ENCODE data around the gene CELF1. TPM values are rescaled to one million over a fixed set of nuclear protein-coding genes. Genes with fewer than 3 reads are reported as not detected.

The CELF1 gene
- total and polyA plus RNA-seq, 10 of the 15 experiments (the other 5 are each of a cell fraction or from before 2014, with no cell fraction given), result 35.3 to 128 (median 85.7) TPM

DNA sequence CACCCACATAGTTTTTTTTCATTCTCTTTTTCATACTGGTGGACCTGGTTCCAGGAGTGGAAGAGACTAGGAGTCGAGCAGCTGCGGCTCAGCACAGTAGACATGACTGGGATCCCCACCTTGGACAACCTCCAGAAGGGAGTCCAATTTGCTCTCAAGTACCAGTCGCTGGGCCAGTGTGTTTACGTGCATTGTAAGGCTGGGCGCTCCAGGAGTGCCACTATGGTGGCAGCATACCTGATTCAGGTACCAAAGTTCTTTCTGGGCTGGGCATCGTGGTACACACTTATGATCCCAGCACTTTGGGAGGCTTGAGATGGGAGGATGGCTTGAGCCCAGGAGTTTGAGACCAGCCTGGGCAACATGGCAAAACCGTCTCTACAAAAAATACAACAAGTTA is 16.7 kb upstream of the CELF1 start:
- no TSS peak for BruUV-seq (replicated peaks)
- 98% methylated on average over 7 of the region's 7 CpGs for WGBS (ENCODE audit: insufficient coverage, insufficient replicate concordance, low lambda C conversion rate, missing lambda C conversion rate)
- DNase-seq (ENCODE audit: low read depth, low spot score), result no peak
- Histone ChIP-seq H3K27ac (ENCODE audit: control insufficient read depth, insufficient read depth) (no peak overlapping the region), H2AFZ (ENCODE audit: control insufficient read depth, low read depth, low read length) (no peak overlapping the region), H3K9me3 (replicated peaks; ENCODE audit: control insufficient read depth, insufficient read depth, low read length) (no peaks in the 10 kb centered on the region), H4K20me1 (ENCODE audit: control insufficient read depth, insufficient read depth) (0 out of 2 replicates have a peak, but pooled peaks cover 3% of the 10 kb centered on the region), H3K4me1 (ENCODE audit: control insufficient read depth, insufficient read depth, low read length) (no peaks in the 10 kb centered on the region), H3K36me3 (ENCODE audit: control insufficient read depth in 2 of 2, insufficient read depth in 2 of 2, low read length in 1 of 2) (peaks cover 10 to 32% of the 10 kb centered on the region in 2 experiments), H3K27me3 (replicated peaks in 1 of 2; ENCODE audit: control insufficient read depth in 2 of 2, insufficient read depth in 2 of 2, low read length in 1 of 2) (no peaks in the 10 kb centered on the region), H3K4me2 (ENCODE audit: control insufficient read depth, insufficient read depth) (no peak overlapping the region), H3K79me2 (ENCODE audit: control insufficient read depth, insufficient read depth, low read length) (peaks cover 29% of the 10 kb centered on the region), H3K9ac (ENCODE audit: control insufficient read depth, insufficient read depth, low read length) (no peak overlapping the region), H3K4me3 (no peak overlapping the region)
- no peak for FAIRE-seq
- ChIA-PET SMC1A (ENCODE audit: uncharacterized antibody, unreplicated experiment) (interaction anchor here (0.9 kb wide), 1 partner anchor 11 kb away, joined by 3 read pairs; no protein-coding TSS in a partner anchor), RAD21 (ENCODE audit: unreplicated experiment) (interaction anchor here (0.7 kb wide), 1 partner anchor 103 kb away, joined by 3 read pairs; no protein-coding TSS in a partner anchor), CTCF (interaction anchor here (0.6 kb wide), 1 partner anchor 262 kb away, joined by 4 read pairs; no protein-coding TSS in a partner anchor), POLR2A (interaction anchor here (2.4 kb wide), 1 partner anchor 10 kb away, joined by 7 read pairs; no protein-coding TSS in a partner anchor)
- intact Hi-C loops (cut with micrococcal nuclease; ENCODE audit: unreplicated experiment), result no loop called here
- ATAC-seq, result no peak
- in situ Hi-C loops (cut with MboI), result no loop called here
- TF ChIP-seq, protein P1, sequence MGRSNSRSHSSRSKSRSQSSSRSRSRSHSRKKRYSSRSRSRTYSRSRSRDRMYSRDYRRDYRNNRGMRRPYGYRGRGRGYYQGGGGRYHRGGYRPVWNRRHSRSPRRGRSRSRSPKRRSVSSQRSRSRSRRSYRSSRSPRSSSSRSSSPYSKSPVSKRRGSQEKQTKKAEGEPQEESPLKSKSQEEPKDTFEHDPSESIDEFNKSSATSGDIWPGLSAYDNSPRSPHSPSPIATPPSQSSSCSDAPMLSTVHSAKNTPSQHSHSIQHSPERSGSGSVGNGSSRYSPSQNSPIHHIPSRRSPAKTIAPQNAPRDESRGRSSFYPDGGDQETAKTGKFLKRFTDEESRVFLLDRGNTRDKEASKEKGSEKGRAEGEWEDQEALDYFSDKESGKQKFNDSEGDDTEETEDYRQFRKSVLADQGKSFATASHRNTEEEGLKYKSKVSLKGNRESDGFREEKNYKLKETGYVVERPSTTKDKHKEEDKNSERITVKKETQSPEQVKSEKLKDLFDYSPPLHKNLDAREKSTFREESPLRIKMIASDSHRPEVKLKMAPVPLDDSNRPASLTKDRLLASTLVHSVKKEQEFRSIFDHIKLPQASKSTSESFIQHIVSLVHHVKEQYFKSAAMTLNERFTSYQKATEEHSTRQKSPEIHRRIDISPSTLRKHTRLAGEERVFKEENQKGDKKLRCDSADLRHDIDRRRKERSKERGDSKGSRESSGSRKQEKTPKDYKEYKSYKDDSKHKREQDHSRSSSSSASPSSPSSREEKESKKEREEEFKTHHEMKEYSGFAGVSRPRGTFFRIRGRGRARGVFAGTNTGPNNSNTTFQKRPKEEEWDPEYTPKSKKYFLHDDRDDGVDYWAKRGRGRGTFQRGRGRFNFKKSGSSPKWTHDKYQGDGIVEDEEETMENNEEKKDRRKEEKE (IDR thresholded peaks at IDR 0.05), result no peak
- TF ChIP-seq HCFC1 (IDR thresholded peaks at IDR 0.05; ENCODE audit: low read length) (no peak), CHD4 (IDR thresholded peaks at IDR 0.05) (no peak), LARP7 (IDR thresholded peaks at IDR 0.05) (no peak), PAX5 (IDR thresholded peaks at IDR 0.05; ENCODE audit: borderline replicate concordance, low read depth, low read length) (no peak), NR2C1 (IDR thresholded peaks at IDR 0.05) (no peak), ZNF207 (IDR thresholded peaks at IDR 0.05; ENCODE audit: borderline replicate concordance) (no peak), BHLHE40 (IDR thresholded peaks at IDR 0.05; ENCODE audit: borderline replicate concordance in 1 of 2, low read depth in 2 of 2, low read length in 1 of 2) (no peak), BACH1 (IDR thresholded peaks at IDR 0.05; ENCODE audit: borderline replicate concordance) (no peak)
- TF ChIP-seq, protein P2, sequence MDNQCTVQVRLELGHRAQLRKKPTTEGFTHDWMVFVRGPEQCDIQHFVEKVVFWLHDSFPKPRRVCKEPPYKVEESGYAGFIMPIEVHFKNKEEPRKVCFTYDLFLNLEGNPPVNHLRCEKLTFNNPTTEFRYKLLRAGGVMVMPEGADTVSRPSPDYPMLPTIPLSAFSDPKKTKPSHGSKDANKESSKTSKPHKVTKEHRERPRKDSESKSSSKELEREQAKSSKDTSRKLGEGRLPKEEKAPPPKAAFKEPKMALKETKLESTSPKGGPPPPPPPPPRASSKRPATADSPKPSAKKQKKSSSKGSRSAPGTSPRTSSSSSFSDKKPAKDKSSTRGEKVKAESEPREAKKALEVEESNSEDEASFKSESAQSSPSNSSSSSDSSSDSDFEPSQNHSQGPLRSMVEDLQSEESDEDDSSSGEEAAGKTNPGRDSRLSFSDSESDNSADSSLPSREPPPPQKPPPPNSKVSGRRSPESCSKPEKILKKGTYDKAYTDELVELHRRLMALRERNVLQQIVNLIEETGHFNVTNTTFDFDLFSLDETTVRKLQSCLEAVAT (IDR thresholded peaks at IDR 0.05), result no peak
- TF ChIP-seq, protein P3, sequence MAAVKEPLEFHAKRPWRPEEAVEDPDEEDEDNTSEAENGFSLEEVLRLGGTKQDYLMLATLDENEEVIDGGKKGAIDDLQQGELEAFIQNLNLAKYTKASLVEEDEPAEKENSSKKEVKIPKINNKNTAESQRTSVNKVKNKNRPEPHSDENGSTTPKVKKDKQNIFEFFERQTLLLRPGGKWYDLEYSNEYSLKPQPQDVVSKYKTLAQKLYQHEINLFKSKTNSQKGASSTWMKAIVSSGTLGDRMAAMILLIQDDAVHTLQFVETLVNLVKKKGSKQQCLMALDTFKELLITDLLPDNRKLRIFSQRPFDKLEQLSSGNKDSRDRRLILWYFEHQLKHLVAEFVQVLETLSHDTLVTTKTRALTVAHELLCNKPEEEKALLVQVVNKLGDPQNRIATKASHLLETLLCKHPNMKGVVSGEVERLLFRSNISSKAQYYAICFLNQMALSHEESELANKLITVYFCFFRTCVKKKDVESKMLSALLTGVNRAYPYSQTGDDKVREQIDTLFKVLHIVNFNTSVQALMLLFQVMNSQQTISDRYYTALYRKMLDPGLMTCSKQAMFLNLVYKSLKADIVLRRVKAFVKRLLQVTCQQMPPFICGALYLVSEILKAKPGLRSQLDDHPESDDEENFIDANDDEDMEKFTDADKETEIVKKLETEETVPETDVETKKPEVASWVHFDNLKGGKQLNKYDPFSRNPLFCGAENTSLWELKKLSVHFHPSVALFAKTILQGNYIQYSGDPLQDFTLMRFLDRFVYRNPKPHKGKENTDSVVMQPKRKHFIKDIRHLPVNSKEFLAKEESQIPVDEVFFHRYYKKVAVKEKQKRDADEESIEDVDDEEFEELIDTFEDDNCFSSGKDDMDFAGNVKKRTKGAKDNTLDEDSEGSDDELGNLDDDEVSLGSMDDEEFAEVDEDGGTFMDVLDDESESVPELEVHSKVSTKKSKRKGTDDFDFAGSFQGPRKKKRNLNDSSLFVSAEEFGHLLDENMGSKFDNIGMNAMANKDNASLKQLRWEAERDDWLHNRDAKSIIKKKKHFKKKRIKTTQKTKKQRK (IDR thresholded peaks at IDR 0.05; ENCODE audit: low read depth, low read length), result no peak
- TF ChIP-seq, protein P4, sequence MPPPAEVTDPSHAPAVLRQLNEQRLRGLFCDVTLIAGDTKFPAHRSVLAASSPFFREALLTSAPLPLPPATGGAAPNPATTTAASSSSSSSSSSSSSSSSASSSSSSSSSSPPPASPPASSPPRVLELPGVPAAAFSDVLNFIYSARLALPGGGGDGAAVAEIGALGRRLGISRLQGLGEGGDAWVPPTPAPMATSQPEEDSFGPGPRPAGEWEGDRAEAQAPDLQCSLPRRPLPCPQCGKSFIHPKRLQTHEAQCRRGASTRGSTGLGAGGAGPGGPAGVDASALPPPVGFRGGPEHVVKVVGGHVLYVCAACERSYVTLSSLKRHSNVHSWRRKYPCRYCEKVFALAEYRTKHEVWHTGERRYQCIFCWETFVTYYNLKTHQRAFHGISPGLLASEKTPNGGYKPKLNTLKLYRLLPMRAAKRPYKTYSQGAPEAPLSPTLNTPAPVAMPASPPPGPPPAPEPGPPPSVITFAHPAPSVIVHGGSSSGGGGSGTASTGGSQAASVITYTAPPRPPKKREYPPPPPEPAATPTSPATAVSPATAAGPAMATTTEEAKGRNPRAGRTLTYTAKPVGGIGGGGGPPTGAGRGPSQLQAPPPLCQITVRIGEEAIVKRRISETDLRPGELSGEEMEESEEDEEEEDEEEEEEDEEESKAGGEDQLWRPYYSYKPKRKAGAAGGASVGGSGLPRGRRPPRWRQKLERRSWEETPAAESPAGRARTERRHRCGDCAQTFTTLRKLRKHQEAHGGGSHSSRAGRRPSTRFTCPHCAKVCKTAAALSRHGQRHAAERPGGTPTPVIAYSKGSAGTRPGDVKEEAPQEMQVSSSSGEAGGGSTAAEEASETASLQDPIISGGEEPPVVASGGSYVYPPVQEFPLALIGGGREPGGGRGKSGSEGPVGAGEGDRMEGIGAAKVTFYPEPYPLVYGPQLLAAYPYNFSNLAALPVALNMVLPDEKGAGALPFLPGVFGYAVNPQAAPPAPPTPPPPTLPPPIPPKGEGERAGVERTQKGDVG (CRISPR knock-in tag; IDR thresholded peaks at IDR 0.05), result no peak
